NAMALWA (cell line): Measurements from ENCODE around the gene CD63.
"Not testable (repeated sequence)": the region's sequence is repeated elsewhere in the genome, so short reads cannot be mapped to it uniquely, and the experiment has no call there.

Experiments
- DNase-seq: peaks from one replicate; pipeline ENCODE4 v3.0.0-alpha.2; 2015; ENCODE audit warnings: low spot score

The CD63 gene, protein sequence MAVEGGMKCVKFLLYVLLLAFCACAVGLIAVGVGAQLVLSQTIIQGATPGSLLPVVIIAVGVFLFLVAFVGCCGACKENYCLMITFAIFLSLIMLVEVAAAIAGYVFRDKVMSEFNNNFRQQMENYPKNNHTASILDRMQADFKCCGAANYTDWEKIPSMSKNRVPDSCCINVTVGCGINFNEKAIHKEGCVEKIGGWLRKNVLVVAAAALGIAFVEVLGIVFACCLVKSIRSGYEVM

GRCh38 chr12:55728939-55729818 lies at the start of gene CD63:
TSS of gene CD63 (minus strand) at chr12:55729009. CDS start at chr12:55728341, 668 bp downstream.
- peak; percentile 74 for DNase-seq

DNA sequence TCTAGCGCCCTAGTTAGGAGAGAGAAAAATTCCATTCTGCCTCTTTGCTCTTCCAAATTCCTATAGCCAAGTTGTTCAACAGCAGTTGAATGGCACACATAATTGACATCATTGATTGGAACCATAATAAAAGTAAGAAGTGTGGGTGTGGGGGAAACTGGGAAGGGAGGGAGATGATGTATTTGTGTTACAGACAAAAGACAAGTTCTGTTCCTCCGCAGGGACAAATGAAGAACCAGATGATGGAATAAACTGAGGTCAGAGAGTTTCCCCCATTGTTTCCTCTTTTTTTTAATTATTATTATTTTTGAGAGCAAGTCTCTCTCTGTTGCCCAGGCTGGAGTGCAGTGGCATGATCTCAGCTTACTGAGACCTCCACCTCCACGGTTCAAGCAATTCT lies 49.0 kb upstream of the CD63 start:
- no peak for DNase-seq

DNA sequence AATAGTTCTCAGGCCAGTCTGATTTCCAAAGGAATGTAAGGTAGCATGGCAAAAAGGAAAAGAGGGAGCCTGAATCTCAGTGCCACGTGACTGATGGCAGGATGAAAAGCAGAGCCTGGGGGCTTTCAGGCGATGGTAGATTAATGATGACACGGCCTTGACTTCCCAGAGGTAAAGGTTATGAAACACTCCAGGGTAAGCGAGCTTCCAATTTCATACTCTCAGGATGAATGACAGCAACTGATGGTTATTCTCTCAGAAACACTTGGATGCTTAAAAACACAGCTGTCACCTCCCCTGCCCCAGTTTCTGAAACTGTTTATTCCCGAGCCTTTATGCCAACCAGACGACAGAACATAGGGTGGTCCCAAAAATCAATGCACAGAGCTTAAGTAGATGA lies 42.9 kb upstream of the CD63 start:
- no peak for DNase-seq

DNA sequence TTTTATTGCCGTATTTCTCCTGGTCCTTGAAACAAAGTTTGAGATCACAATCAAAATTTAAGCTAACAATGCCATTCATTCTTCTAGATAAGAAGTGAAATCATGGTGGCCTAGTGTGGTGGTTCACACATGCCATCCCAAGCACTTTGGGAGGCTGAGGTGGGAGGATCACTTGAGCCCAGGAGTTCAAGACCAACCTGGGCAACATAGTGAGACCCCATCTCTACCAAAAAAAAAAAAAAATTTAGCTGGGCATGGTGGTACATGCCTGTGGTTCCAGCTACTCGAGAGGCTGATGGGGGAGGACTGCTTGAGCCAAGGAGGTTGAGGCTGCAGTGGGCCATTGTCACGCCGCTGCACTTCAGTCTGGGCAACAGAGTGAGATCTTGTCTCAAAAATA lies 38.3 kb upstream of the CD63 start:
- no peak for DNase-seq

DNA sequence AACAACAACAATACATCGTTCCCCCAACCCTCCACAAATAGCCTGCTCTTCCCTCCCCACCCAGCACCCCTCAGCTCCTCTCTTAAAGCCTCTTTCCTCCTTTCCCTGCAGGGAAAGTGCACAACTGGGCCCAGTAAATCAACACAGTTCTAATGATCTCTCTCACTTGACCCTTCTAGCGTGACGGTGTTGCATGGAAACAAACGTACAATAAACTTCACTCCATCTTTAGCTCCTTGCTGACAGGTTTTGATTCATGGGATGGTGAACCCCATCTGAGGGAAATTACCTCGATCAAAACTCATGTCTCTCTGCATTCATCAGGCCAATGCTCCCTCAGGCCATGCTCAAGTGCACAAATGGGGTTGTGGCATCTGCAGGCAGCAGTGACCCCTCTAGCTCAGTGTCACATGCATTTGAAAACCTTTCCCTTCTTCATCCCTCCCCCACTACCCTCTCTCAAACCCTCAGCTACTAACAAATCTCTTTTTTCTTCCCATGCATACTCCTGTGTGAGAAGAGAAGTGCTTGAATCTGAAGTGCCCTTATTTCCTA lies 37.0 kb upstream of the CD63 start:
- no peak for DNase-seq

- no peak for DNase-seq
Observed at GRCh38 chr12:55762646-55763045, 33.8 kb upstream of the CD63 start.

GRCh38 chr12:55760663-55761062 lies 31.9 kb upstream of the CD63 start:
- no peak for DNase-seq

DNA sequence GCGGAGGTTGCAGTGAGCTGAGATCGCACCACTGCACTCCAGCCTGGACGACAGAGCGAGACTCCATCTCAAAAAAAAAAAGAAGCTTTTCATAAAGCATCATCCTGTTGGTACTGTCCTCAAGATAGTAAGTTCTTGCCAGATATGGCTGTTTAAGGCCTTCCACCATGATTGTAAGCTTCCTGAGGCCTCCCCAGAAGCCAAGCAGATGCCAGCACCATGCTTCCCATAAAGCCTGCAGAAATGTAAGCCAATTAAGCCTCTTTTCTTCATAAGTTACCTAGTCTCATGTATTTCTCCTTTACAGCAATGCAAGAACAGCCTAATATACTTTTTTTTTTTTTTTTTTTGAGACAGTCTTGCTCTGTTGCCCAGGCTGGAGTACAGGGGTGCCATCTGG lies 29.8 kb upstream of the CD63 start:
- not testable (repeated sequence) for DNase-seq

DNA sequence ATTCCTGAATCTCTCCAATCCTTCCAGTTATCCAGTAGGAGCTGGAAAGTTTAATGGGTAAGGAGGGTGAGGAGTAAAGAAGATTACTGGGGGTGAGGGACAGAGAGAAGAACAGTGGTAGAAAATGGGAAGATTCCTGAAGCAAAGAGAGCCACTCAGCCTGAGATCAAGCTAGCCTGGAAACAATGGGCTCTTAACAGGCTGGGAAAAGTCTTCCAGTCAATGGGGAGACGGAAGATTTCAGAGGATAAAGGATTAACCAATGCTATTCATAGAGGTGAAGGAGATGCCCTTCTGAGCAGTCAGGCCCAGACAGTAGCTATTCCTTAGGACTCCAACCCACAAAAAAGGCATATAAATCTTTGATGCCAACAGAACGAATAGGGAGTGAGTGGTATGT lies 28.9 kb upstream of the CD63 start:
- DNase-seq = no peak

- DNase-seq = no peak
Observed at GRCh38 chr12:55755246-55755645, 26.4 kb upstream of the CD63 start.

GRCh38 chr12:55748230-55748993 lies 19.6 kb upstream of the CD63 start:
- DNase-seq = no peak

DNA sequence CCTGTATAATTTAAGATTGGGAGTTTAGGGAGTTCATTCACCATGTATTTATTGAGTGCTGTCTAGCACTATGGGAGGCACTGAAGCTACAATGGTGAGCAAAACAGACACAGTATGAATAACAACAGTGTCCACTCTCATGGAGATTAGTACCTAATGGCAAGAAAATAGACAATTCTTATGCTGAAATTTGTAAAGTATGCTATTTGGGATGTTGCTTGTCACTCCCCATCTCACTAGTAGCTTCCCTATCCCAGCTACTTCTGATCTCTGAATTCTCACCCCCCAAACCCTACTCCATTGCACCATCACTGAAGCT lies 18.1 kb upstream of the CD63 start:
- no peak for DNase-seq

GRCh38 chr12:55746174-55746912 lies 17.5 kb upstream of the CD63 start:
- DNase-seq = no peak

- peak; percentile 62 for DNase-seq
Observed at GRCh38 chr12:55745361-55746173, 16.8 kb upstream of the CD63 start.

DNA sequence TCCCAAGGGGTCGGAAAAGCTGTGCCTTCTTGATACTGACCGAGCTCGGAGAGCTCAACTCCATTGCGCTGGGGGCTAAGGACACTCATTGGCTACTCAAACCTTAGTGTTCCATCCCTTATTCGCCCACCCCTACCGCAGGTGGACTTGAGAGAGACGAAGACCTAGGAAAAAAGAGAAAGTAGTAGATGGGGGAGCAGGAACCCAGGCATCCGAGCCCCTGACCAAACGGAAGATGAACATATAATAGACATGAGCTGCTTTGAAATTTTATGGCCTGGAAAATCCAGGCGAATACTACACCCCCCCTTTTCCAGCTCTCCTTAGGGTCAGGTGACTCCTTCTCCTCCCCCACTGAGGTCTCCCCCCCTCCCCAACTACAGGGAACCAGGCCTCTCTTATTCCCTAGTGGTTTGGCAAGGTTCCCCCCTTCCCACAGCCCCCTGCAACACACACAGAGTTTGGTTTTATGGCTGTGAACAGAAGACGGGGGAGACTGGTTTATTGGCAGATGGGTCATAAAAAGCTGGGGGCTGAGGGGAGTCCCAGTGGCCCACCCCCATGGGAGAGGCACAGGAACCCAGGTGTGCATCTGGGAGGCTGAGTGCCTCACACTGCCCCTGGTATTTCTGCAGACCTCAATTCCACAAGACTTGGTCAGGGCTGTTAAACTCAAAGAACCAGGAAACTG lies 15.7 kb upstream of the CD63 start:
- DNase-seq = no peak

- DNase-seq = peak; percentile 76
Observed at GRCh38 chr12:55743406-55744339, 14.9 kb upstream of the CD63 start.

DNA sequence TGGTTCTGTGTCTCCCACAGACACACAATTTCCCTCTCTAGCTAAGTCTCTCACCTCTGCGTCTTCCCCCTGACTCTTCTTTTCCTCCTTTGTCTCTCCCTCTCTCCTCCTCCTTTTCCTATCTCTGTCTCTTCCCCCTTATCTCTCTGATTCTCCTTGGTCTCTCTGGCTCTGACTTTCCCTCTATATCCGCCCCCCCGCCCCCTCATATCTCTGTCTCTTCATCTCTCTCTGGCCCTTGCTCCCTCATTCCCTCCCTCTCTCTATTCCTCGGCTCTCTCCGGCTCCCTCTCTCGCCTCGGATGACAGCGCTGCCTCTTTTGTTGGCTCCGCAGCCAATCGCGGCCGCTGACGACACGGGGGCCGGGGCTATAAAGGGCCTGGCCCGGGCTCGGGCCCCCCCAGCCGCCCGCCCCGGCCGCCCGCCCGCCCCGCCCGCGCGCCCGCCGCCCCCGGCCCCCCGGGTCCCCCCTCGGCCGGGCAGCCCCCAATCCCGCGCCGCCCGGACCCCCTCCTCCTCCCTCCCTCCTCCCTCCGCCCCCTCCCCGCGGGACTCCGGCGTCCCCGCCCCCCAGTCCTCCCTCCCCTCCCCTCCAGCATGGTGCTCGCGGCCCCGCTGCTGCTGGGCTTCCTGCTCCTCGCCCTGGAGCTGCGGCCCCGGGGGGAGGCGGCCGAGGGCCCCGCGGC lies 14.1 kb upstream of the CD63 start, which contains the start of gene GDF11:
GDF11 (plus strand) TSS at position 404 of the 687 bp plus-strand sequence; CDS start at position 599, 195 bp downstream.
- peak; percentile 70 for DNase-seq

GRCh38 chr12:55741931-55742680 lies 13.3 kb upstream of the CD63 start:
- DNase-seq = no peak
